Measurements from ENCODE around the gene ADCY3. TPM values are rescaled to one million over a fixed set of nuclear protein-coding genes. Genes with fewer than 3 reads are reported as not detected.

Gene ADCY3
- total RNA-seq, 2 experiments from 2014 or later, result 28.1 to 31.4 TPM

DNA sequence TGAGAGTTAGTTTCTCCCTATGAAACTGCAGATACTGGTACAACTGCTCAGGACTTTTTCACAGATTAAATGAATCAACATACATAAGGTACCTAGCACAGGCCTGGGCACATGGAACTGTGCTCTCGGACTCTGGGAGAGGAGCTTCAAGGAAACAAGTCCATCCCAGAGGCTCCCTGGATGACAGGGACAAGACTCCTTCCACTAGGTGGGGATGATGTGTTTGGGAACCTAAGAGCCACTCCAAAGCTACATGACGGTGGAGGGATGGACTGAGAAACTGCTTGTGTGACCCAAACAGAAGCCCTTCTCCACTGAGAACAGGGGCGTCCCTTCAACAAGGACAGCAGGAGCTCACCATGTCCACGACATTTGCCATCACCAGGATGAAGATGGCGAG is 89.7 kb downstream of the ADCY3 start:
- POLR2A ChIA-PET, result no interaction called here
- H3K4me1 ChIP-seq (ENCODE audit: insufficient read depth, low read length), result peaks cover 15% of the 10 kb centered on the region
- Mint-ChIP-seq H3K36me3 (ENCODE audit: low read depth) (peaks cover 13% of the 10 kb centered on the region), H3K4me1 (ENCODE audit: low read depth) (peaks cover 22% of the 10 kb centered on the region), H3K4me3 (no peak overlapping the region), H3K9me3 (no peaks in the 10 kb centered on the region), H3K27me3 (no peaks in the 10 kb centered on the region), H3K27ac (no peak overlapping the region)
- no peak for DNase-seq
- TF ChIP-seq, protein P1, sequence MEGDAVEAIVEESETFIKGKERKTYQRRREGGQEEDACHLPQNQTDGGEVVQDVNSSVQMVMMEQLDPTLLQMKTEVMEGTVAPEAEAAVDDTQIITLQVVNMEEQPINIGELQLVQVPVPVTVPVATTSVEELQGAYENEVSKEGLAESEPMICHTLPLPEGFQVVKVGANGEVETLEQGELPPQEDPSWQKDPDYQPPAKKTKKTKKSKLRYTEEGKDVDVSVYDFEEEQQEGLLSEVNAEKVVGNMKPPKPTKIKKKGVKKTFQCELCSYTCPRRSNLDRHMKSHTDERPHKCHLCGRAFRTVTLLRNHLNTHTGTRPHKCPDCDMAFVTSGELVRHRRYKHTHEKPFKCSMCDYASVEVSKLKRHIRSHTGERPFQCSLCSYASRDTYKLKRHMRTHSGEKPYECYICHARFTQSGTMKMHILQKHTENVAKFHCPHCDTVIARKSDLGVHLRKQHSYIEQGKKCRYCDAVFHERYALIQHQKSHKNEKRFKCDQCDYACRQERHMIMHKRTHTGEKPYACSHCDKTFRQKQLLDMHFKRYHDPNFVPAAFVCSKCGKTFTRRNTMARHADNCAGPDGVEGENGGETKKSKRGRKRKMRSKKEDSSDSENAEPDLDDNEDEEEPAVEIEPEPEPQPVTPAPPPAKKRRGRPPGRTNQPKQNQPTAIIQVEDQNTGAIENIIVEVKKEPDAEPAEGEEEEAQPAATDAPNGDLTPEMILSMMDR (IDR thresholded peaks at IDR 0.05), result no peak
- H3K4me3 ChIP-seq (ENCODE audit: low read length), result no peak overlapping the region
- no peak for ATAC-seq (ENCODE audit: poor library complexity)
- no peaks in the 10 kb centered on the region for H3K9me3 ChIP-seq (ENCODE audit: control insufficient read depth in 1 of 2, insufficient read depth in 1 of 2, low read length in 2 of 2)
- H3K27me3 ChIP-seq (ENCODE audit: control insufficient read depth in 1 of 2, insufficient read depth in 2 of 2, low read length in 2 of 2), result no peaks in the 10 kb centered on the region
- intact Hi-C loops (cut with DNase I, micrococcal nuclease), result no loop called here
- peaks cover 9% of the 10 kb centered on the region for H3K36me3 ChIP-seq (ENCODE audit: insufficient read depth, low read length)
- CTCF ChIA-PET, result no interaction called here
- H3K27ac ChIP-seq (ENCODE audit: low read depth in 1 of 2, low read length in 2 of 2), result no peak overlapping the region

DNA sequence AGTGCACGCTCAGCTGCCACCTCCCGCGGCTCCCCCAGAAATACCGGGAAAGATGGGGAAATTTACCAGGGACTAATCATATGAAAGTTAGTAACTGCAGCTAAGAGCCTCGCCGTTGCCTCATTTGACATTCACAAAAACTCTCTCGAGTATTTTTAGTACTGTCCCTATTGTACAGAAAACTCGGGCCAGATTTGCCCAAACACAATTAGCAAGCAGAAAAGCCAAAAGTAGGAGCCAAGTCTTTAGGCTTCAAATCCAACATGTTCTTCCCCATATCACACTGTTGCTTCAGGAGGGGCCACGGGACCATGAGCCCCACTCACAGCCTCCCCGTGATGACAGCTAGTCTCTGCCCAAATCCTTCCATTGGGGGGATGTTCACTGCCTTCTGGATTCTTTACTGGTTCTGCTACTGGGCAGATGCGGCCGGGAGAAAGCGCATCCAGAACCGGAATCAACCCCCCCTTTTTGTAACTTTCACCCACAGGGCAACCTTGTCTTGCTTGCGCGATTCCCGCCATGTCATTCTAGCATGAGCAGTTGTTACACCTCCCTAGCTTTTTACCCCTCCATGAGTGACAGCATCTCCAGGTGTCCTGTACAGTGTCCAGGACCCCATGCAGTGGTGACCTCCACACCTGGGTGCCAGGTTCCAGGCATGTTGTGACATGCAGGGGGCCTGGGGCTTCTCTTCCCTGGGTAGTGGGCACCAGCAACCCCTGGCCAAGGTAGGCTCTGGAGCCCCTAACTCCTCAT is 91.6 kb downstream of the ADCY3 start:
- no peak overlapping the region for H3K27ac Mint-ChIP-seq
- peaks cover 22% of the 10 kb centered on the region for H3K4me1 Mint-ChIP-seq (ENCODE audit: low read depth)
- no peaks in the 10 kb centered on the region for H3K9me3 Mint-ChIP-seq

More for the DNA sequence above, 91.6 kb downstream of the ADCY3 start:
- Histone ChIP-seq H3K27me3 (ENCODE audit: control insufficient read depth in 1 of 2, insufficient read depth in 2 of 2, low read length in 2 of 2) (no peaks in the 10 kb centered on the region), H3K27ac (ENCODE audit: low read depth in 1 of 2, low read length in 2 of 2) (no peak overlapping the region), H3K36me3 (ENCODE audit: insufficient read depth, low read length) (peaks cover 6% of the 10 kb centered on the region), H3K9me3 (ENCODE audit: control insufficient read depth in 1 of 2, insufficient read depth in 1 of 2, low read length in 2 of 2) (no peaks in the 10 kb centered on the region), H3K4me3 (ENCODE audit: low read length) (no peak overlapping the region), H3K4me1 (ENCODE audit: insufficient read depth, low read length) (peaks cover 15% of the 10 kb centered on the region)
- intact Hi-C loops (cut with DNase I, micrococcal nuclease), result loop anchor here in 1 of 2 experiments (10.0 kb wide), 1 partner anchor 234 kb away; no protein-coding TSS in a partner anchor
- peaks cover 2% of the 10 kb centered on the region for H3K36me3 Mint-ChIP-seq (ENCODE audit: low read depth)
- ChIA-PET POLR2A (interaction anchor here (1.2 to 3.1 kb wide), 4 partner anchors 13 to 418 kb away, joined by 3 to 18 read pairs (median 5); partner anchors contain the start of genes CENPO and PTRHD1), CTCF (interaction anchor here (0.6 to 5.3 kb wide), 16 partner anchors 9 to 911 kb away, joined by 3 to 83 read pairs (median 4); partner anchors contain the start of genes CENPO and PTRHD1)
- ATAC-seq (ENCODE audit: poor library complexity), result no peak
- H3K4me3 Mint-ChIP-seq, result no peak overlapping the region
- TF ChIP-seq, protein P1 (IDR thresholded peaks at IDR 0.05), result no peak
- no peak for DNase-seq
- H3K27me3 Mint-ChIP-seq, result no peaks in the 10 kb centered on the region
